SK-N-SH treated with all-trans-retinoic acid at 6 μM for 48 hours (cell line): ENCODE data around the gene CCDC85C.

Experiments used
- ATAC-seq: fragments of 200-7000 bp; cut with Tn5 transposase; 3 replicates; pipeline ENCODE4 v1.9.1; 2020; ENCODE audit warnings: mild to moderate bottlenecking, moderate library complexity
- ARNTL ChIP-seq: fragments of 450-650 bp; formaldehyde crosslinking; IDR thresholded peaks from 2 replicates; pipeline ENCODE4 v1.5.0; 2020; ENCODE audit warnings: low read depth, mild to moderate bottlenecking, moderate library complexity, borderline replicate concordance
- BACH2 ChIP-seq: fragments of 250-450 bp; sonication (Bioruptor Pico); IDR thresholded peaks from 2 replicates; pipeline ENCODE4 v1.9.0; 2021; ENCODE audit warnings: mild to moderate bottlenecking, borderline replicate concordance
- CSRNP3 ChIP-seq: fragments of 250-450 bp; sonication (Bioruptor Pico); IDR thresholded peaks from 2 replicates; pipeline ENCODE4 v1.5.1; 2021; ENCODE audit warnings: mild to moderate bottlenecking, moderate library complexity
- ESRRG ChIP-seq: fragments of 250-450 bp; sonication (Bioruptor Pico); IDR thresholded peaks from 2 replicates; pipeline ENCODE4 v1.6.1; 2021; ENCODE audit warnings: mild to moderate bottlenecking
- GLIS3 ChIP-seq: fragments of 250-450 bp; sonication (Bioruptor Pico); IDR thresholded peaks from 2 replicates; pipeline ENCODE4 v1.5.0; 2020; ENCODE audit warnings: mild to moderate bottlenecking, moderate library complexity
- ISL1 ChIP-seq: fragments of 250-450 bp; sonication (Bioruptor Pico); IDR thresholded peaks from 2 replicates; pipeline ENCODE4 v2.1.2; 2022; ENCODE audit warnings: mild to moderate bottlenecking, moderate library complexity
- OSR1 ChIP-seq: fragments of 250-450 bp; sonication (Bioruptor Pico); IDR thresholded peaks from 2 replicates; pipeline ENCODE4 v1.8.0; 2022; ENCODE audit warnings: moderate library complexity, mild to moderate bottlenecking, inconsistent platforms
- PATZ1 ChIP-seq: fragments of 250-450 bp; sonication (Bioruptor Pico); IDR thresholded peaks from 2 replicates; pipeline ENCODE4 v1.8.0; 2020; ENCODE audit warnings: mild to moderate bottlenecking, moderate library complexity, borderline replicate concordance
- POU6F1 ChIP-seq: fragments of 250-450 bp; sonication (Bioruptor Pico); IDR thresholded peaks from 2 replicates; pipeline ENCODE4 v1.8.0; 2021; ENCODE audit warnings: low read depth, mild to moderate bottlenecking, moderate library complexity, borderline replicate concordance
- PPARA ChIP-seq: fragments of 250-450 bp; sonication (Bioruptor Pico); IDR thresholded peaks from 2 replicates; pipeline ENCODE4 v1.5.0; 2020; ENCODE audit warnings: mild to moderate bottlenecking, borderline replicate concordance
- RARB ChIP-seq: fragments of 250-450 bp; sonication (Bioruptor Pico); IDR thresholded peaks from 2 replicates; pipeline ENCODE4 v1.8.0; 2021; ENCODE audit warnings: mild to moderate bottlenecking, moderate library complexity
- TCF4 ChIP-seq: fragments of 250-450 bp; sonication (Bioruptor Pico); IDR thresholded peaks from 2 replicates; pipeline ENCODE4 v1.8.0; 2021; ENCODE audit warnings: mild to moderate bottlenecking, moderate library complexity, borderline replicate concordance
- TOX ChIP-seq: fragments of 250-450 bp; sonication (Bioruptor Pico); IDR thresholded peaks from 2 replicates; pipeline ENCODE4 v1.8.0; 2021; ENCODE audit warnings: mild to moderate bottlenecking, moderate library complexity, borderline replicate concordance
- ZC3H10 ChIP-seq: fragments of 250-450 bp; sonication (Bioruptor Pico); IDR thresholded peaks from 2 replicates; pipeline ENCODE4 v1.5.1; 2021; ENCODE audit warnings: mild to moderate bottlenecking, moderate library complexity
- ZFP3 ChIP-seq: fragments of 250-450 bp; sonication (Bioruptor Pico); IDR thresholded peaks from 2 replicates; pipeline ENCODE4 v1.5.0; 2020; ENCODE audit warnings: mild to moderate bottlenecking, moderate library complexity
- ZFP30 ChIP-seq: fragments of 450-650 bp; formaldehyde crosslinking; IDR thresholded peaks from 2 replicates; pipeline ENCODE4 v1.5.0; 2022; ENCODE audit warnings: mild to moderate bottlenecking, moderate library complexity
- ZNF565 ChIP-seq: fragments of 450-650 bp; formaldehyde crosslinking; conservative IDR thresholded peaks from 2 replicates; pipeline ENCODE4 v1.5.0; 2020; ENCODE audit warnings: low read depth, mild to moderate bottlenecking, moderate library complexity
- ZNF70 ChIP-seq: fragments of 450-650 bp; formaldehyde crosslinking; IDR thresholded peaks from 2 replicates; pipeline ENCODE4 v1.5.0; 2020; ENCODE audit warnings: mild to moderate bottlenecking, moderate library complexity
- ZNF8 ChIP-seq: fragments of 450-650 bp; formaldehyde crosslinking; IDR thresholded peaks from 2 replicates; pipeline ENCODE4 v1.5.0; 2020; ENCODE audit warnings: mild to moderate bottlenecking, moderate library complexity
- TF ChIP-seq, protein P1 (sequence below): fragments of 250-450 bp; sonication (Bioruptor Pico); IDR thresholded peaks from 2 replicates; pipeline ENCODE4 v1.5.0; 2020; ENCODE audit warnings: mild to moderate bottlenecking, moderate library complexity

CCDC85C gene

GRCh38 chr14:99517643-99518381 is 86.2 kb downstream of the CCDC85C start:
- no peak for TF ChIP-seq OSR1 (CRISPR knock-in tag)
- no peak for TF ChIP-seq BACH2 (CRISPR knock-in tag)
- TF ChIP-seq ZFP3: no peak
- TF ChIP-seq RARB: no peak
- no peak for TF ChIP-seq ZNF565 (CRISPR knock-in tag)
- no peak for TF ChIP-seq PPARA (CRISPR knock-in tag)
- no peak for TF ChIP-seq PATZ1 (CRISPR knock-in tag)
- TF ChIP-seq ZNF70 (CRISPR knock-in tag): no peak
- no peak for TF ChIP-seq ISL1
- TF ChIP-seq CSRNP3 (CRISPR knock-in tag): no peak
- TF ChIP-seq, protein P1, sequence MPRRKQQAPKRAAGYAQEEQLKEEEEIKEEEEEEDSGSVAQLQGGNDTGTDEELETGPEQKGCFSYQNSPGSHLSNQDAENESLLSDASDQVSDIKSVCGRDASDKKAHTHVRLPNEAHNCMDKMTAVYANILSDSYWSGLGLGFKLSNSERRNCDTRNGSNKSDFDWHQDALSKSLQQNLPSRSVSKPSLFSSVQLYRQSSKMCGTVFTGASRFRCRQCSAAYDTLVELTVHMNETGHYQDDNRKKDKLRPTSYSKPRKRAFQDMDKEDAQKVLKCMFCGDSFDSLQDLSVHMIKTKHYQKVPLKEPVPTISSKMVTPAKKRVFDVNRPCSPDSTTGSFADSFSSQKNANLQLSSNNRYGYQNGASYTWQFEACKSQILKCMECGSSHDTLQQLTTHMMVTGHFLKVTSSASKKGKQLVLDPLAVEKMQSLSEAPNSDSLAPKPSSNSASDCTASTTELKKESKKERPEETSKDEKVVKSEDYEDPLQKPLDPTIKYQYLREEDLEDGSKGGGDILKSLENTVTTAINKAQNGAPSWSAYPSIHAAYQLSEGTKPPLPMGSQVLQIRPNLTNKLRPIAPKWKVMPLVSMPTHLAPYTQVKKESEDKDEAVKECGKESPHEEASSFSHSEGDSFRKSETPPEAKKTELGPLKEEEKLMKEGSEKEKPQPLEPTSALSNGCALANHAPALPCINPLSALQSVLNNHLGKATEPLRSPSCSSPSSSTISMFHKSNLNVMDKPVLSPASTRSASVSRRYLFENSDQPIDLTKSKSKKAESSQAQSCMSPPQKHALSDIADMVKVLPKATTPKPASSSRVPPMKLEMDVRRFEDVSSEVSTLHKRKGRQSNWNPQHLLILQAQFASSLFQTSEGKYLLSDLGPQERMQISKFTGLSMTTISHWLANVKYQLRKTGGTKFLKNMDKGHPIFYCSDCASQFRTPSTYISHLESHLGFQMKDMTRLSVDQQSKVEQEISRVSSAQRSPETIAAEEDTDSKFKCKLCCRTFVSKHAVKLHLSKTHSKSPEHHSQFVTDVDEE: no peak
- no peak for TF ChIP-seq POU6F1 (CRISPR knock-in tag)
- TF ChIP-seq, all 23 proteins: peak for 0
- no peak for ATAC-seq

GRCh38 chr14:99516871-99517642 is 87.0 kb downstream of the CCDC85C start:
- ATAC-seq: no peak
- no peak for TF ChIP-seq ZNF565 (CRISPR knock-in tag)
- no peak for TF ChIP-seq RARB
- no peak for TF ChIP-seq ISL1
- TF ChIP-seq PATZ1 (CRISPR knock-in tag): no peak
- no peak for TF ChIP-seq ESRRG (CRISPR knock-in tag)
- TF ChIP-seq ZNF8 (CRISPR knock-in tag): no peak
- no peak for TF ChIP-seq POU6F1 (CRISPR knock-in tag)
- no peak for TF ChIP-seq ARNTL (CRISPR knock-in tag)
- no peak for TF ChIP-seq ZFP30 (CRISPR knock-in tag)
- TF ChIP-seq BACH2 (CRISPR knock-in tag): no peak
- no peak for TF ChIP-seq ZFP3
- no peak for TF ChIP-seq GLIS3 (CRISPR knock-in tag)
- TF ChIP-seq, protein P1: no peak
- no peak for TF ChIP-seq CSRNP3 (CRISPR knock-in tag)
- TF ChIP-seq ZC3H10 (CRISPR knock-in tag): no peak
- no peak for TF ChIP-seq OSR1 (CRISPR knock-in tag)
- no peak for TF ChIP-seq ZNF70 (CRISPR knock-in tag)
- TF ChIP-seq TCF4 (CRISPR knock-in tag): no peak
- TF ChIP-seq TOX: no peak
